B cell (primary cell): Measurements from ENCODE around the gene ARL6. TPM values are rescaled to one million over a fixed set of nuclear protein-coding genes. Genes with fewer than 3 reads are reported as not detected.

Source experiments
- ATAC-seq: fragments of 200-7000 bp; cut with Tn5 transposase; one replicate; pipeline ENCODE4 v1.10.0; 2021; ENCODE audit warnings: low read depth, mild to moderate bottlenecking, moderate number of reproducible peaks, moderate library complexity
- CTCF ChIA-PET: fragments of 350-600 bp; sonication (Branson Sonifier 250); formaldehyde crosslinking; loops from one replicate; lab custom pipeline; 2021; ENCODE audit warnings: antibody characterized with exemption, inconsistent platforms; lab: Charles Lee
- POLR2A ChIA-PET: fragments of 350-600 bp; sonication (Branson Sonifier 250); formaldehyde crosslinking; loops from one replicate; lab custom pipeline; 2021; ENCODE audit warnings: antibody characterized with exemption; lab: Charles Lee
- DNase-seq: peaks from one replicate; pipeline ENCODE4 v3.0.0; 2013
- H2AFZ ChIP-seq: 2 replicates; pipeline ENCODE4 v1.6.1; 2012; ENCODE audit warnings: mild to moderate bottlenecking, low read depth, low read length; ENCODE audit not compliant: insufficient read depth, poor library complexity, severe bottlenecking
- H3K27ac ChIP-seq, 2 donors: 1 replicate in 1 of 2; 2 replicates in 1 of 2; pipeline ENCODE4 v1.5.1; 2012 to 2013; ENCODE audit warnings: low read length in 2 of 2, mild to moderate bottlenecking in 2 of 2, moderate library complexity in 1 of 2
- H3K27me3 ChIP-seq, 4 experiments: fragments of 200-600 bp in 1 of 4; sonication (generic) in 1 of 4; replicated peaks in 1 of 4; 1 replicate in 2 of 4; 2 replicates in 2 of 4; pipeline versions ENCODE4 v1.6.1 to v1.7.0; 2013 to 2016; ENCODE audit warnings: low read length in 3 of 4, mild to moderate bottlenecking in 2 of 4, mixed read lengths in 1 of 4, moderate library complexity in 1 of 4; ENCODE audit not compliant: insufficient read depth in 4 of 4, control insufficient read depth in 3 of 4; ENCODE audit errors: control extremely low read depth in 1 of 4
- H3K36me3 ChIP-seq, 2 experiments: replicated peaks in 1 of 2; 1 replicate in 1 of 2; 2 replicates in 1 of 2; pipeline versions ENCODE4 v1.6.1 to v1.7.1; 2013; ENCODE audit warnings: low read length in 1 of 2; ENCODE audit not compliant: insufficient read depth in 2 of 2, control insufficient read depth in 1 of 2; ENCODE audit errors: control extremely low read depth in 1 of 2, extremely low read depth in 1 of 2
- H3K4me1 ChIP-seq, 2 donors: fragments of 200-600 bp in 1 of 2; sonication (generic) in 1 of 2; 1 replicate in 1 of 2; 2 replicates in 1 of 2; pipeline versions ENCODE4 v1.5.1 to v1.6.1; 2013 to 2017; ENCODE audit warnings: low read length in 2 of 2; ENCODE audit not compliant: control insufficient read depth in 2 of 2, insufficient read depth in 2 of 2
- H3K4me2 ChIP-seq: replicated peaks from 2 replicates; pipeline ENCODE3; 2012; ENCODE audit warnings: mild to moderate bottlenecking, low read depth, low read length; ENCODE audit not compliant: poor library complexity, severe bottlenecking
- H3K4me3 ChIP-seq, 5 experiments: fragments of 200-600 bp in 1 of 5; sonication (generic) in 1 of 5; 1 replicate in 3 of 5; 2 replicates in 2 of 5; pipeline versions ENCODE4 v1.5.1 to v1.7.0; 2011 to 2016; ENCODE audit warnings: low read length in 4 of 5, mild to moderate bottlenecking in 4 of 5, low read depth in 2 of 5, control low read depth in 1 of 5, moderate library complexity in 1 of 5; ENCODE audit not compliant: insufficient read depth in 1 of 5; ENCODE audit errors: control extremely low read depth in 1 of 5, extremely low read depth in 1 of 5
- H3K79me2 ChIP-seq: fragments of 200-600 bp; sonication (generic); one replicate; pipeline ENCODE4 v1.6.0; 2016; ENCODE audit warnings: low read length; ENCODE audit not compliant: control insufficient read depth, insufficient read depth
- H3K9ac ChIP-seq: fragments of 200-600 bp; sonication (generic); 2 replicates; pipeline ENCODE4 v1.6.1; 2017; ENCODE audit warnings: mild to moderate bottlenecking, low read length, moderate library complexity
- H3K9me3 ChIP-seq, 3 donors: one replicate each; pipeline versions ENCODE4 v1.6.1 to v1.7.1; 2013; ENCODE audit warnings: low read length in 2 of 3; ENCODE audit not compliant: control insufficient read depth in 2 of 3, insufficient read depth in 1 of 3; ENCODE audit errors: control extremely low read depth in 1 of 3
- H4K20me1 ChIP-seq: 2 replicates; pipeline ENCODE4 v1.6.0; 2012; ENCODE audit warnings: mild to moderate bottlenecking, low read length; ENCODE audit not compliant: insufficient read depth, control insufficient read depth, poor library complexity, severe bottlenecking
- H3K27ac Mint-ChIP-seq: one replicate; pipeline ENCODE4 v1.8.0; 2021; ENCODE audit warnings: mixed read lengths
- H3K27me3 Mint-ChIP-seq: one replicate; pipeline ENCODE4 v1.8.0; 2021; ENCODE audit warnings: mixed read lengths
- H3K4me1 Mint-ChIP-seq: one replicate; pipeline ENCODE4 v1.8.0; 2021; ENCODE audit warnings: mixed read lengths
- H3K4me3 Mint-ChIP-seq: one replicate; pipeline ENCODE4 v1.8.0; 2021; ENCODE audit warnings: mixed read lengths
- H3K9me3 Mint-ChIP-seq: one replicate; pipeline ENCODE4 v1.8.0; 2022; ENCODE audit warnings: mixed read lengths; ENCODE audit not compliant: insufficient read depth
- CTCF ChIP-seq: fragments of 200-600 bp; IDR thresholded peaks from one replicate; pipeline ENCODE4 v1.8.0; 2022; ENCODE audit warnings: antibody characterized with exemption, mild to moderate bottlenecking
- EZH2 ChIP-seq: IDR thresholded peaks from 2 replicates; pipeline ENCODE4 v1.6.1; 2012; ENCODE audit warnings: borderline replicate concordance, low read depth, mild to moderate bottlenecking, moderate library complexity, low read length; ENCODE audit not compliant: insufficient read depth, poor library complexity, severe bottlenecking
- WGBS: methylation state at CpG from one replicate; pipeline ENCODE4 v1.1.5; 2013; ENCODE audit warnings: missing lambda C conversion rate; ENCODE audit not compliant: insufficient coverage; 5-methylcytosine and 5-hydroxymethylcytosine counted together
- intact Hi-C: fragments of 100-400 bp; cut with micrococcal nuclease; formaldehyde crosslinking; loops from one replicate; pipeline ENCODE4 v1.10.0; 2022
- polyA plus RNA-seq: library from polyadenylated mRNA; depleted of rRNA; stranded (reverse); fragments of >200 nt; gene quantifications from 2 replicates; pipeline ENCODE4 v1.2.3, GENCODE V29; 2012
- total RNA-seq, 2 donors: library from RNA; stranded (reverse); fragments of 120-200 nt in 1 of 2; gene quantifications; 1 replicate in 1 of 2; 2 replicates in 1 of 2; pipeline versions ENCODE4 v1.2.3 to v1.2.4, GENCODE V29; 2013 to 2022

ARL6 gene
- total and polyA plus RNA-seq, 2 donors (not counting 1 experiment from before 2014, with no cell fraction given) = 1.6 to 5.6 TPM

- Mint-ChIP-seq H3K9me3 (no peaks in the 10 kb centered on the region), H3K4me1 (no peaks in the 10 kb centered on the region), H3K4me3 (no peak overlapping the region), H3K27ac (no peak overlapping the region), H3K27me3 (no peaks in the 10 kb centered on the region)
- Histone ChIP-seq H3K4me1 (no peaks in the 10 kb centered on the region), H3K9me3 (no peaks in the 10 kb centered on the region), H4K20me1 (no peaks in the 10 kb centered on the region), H3K36me3 (no peaks in the 10 kb centered on the region), H3K4me2 (no peak overlapping the region), H2AFZ (no peak overlapping the region), H3K79me2 (no peaks in the 10 kb centered on the region), H3K27me3 (no peaks in the 10 kb centered on the region), H3K4me3 (no peak overlapping the region), H3K9ac (no peak overlapping the region), H3K27ac (no peak overlapping the region)
- WGBS = 100% methylated on average over 1 of the region's 4 CpGs
- TF ChIP-seq CTCF (no peak), EZH2 (no peak)
- CTCF ChIA-PET = interaction anchor here (2.0 to 10.5 kb wide), 2 partner anchors 8 to 227 kb away, joined by 5 to 239 read pairs; no protein-coding TSS in a partner anchor
- intact Hi-C loops = loop anchor here (10.0 kb wide), 1 partner anchor 529 kb away; no protein-coding TSS in a partner anchor
- no peak for ATAC-seq
- POLR2A ChIA-PET = no interaction called here
- DNase-seq = no peak
These were observed 31.4 kb downstream of the ARL6 start for GRCh38 chr3:97795951-97796350.

DNA sequence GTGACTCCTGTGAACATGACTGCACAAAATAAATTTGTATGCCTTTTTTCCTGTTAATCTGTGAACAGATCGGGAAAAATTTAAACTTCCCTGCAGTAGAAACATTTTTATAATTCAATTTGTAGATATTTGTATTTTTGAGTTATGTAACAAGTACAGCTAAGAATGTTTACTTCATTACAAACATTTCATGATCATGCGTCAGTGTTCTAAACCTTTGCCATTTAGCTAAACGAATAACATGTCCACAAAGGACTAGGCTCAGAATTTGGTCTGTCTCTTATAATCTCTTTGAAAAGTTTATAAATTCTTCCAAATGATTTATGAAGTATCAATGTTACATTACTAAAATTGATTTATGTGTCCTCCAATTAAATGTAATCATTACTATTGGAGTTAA is 39.9 kb downstream of the ARL6 start:
- H3K4me1 Mint-ChIP-seq = no peaks in the 10 kb centered on the region
- intact Hi-C loops = no loop called here
- POLR2A ChIA-PET = no interaction called here
- H3K4me2 ChIP-seq = no peak overlapping the region
- H3K9ac ChIP-seq = no peak overlapping the region
- H3K27me3 ChIP-seq = no peaks in the 10 kb centered on the region
- CTCF ChIA-PET = interaction anchor here (2.1 kb wide), 1 partner anchor 218 kb away, joined by 10 read pairs; no protein-coding TSS in a partner anchor
- no peak overlapping the region for H3K4me3 Mint-ChIP-seq
- no peak overlapping the region for H3K27ac Mint-ChIP-seq
- TF ChIP-seq EZH2 = no peak
- H3K27ac ChIP-seq = no peak overlapping the region
- WGBS = no CpG with 5 or more reads among the region's 3 CpGs
- H3K9me3 Mint-ChIP-seq = no peaks in the 10 kb centered on the region
- H3K4me1 ChIP-seq = no peaks in the 10 kb centered on the region
- H3K9me3 ChIP-seq = no peaks in the 10 kb centered on the region
- H3K4me3 ChIP-seq = no peak overlapping the region
- H4K20me1 ChIP-seq = no peaks in the 10 kb centered on the region
- no peak overlapping the region for H2AFZ ChIP-seq
- H3K79me2 ChIP-seq = no peaks in the 10 kb centered on the region
- DNase-seq (no peak), ATAC-seq (no peak)
- H3K27me3 Mint-ChIP-seq = no peaks in the 10 kb centered on the region
- H3K36me3 ChIP-seq = no peaks in the 10 kb centered on the region
